DND-41 (cell line): Measurements from ENCODE around the gene EPAS1.

Experiments used
- ATAC-seq: fragments of 200-7000 bp; cut with Tn5 transposase; 3 replicates; pipeline ENCODE4 v1.9.1; 2021; ENCODE audit warnings: low read depth; ENCODE audit not compliant: insufficient read depth
- DNase-seq: peaks from one replicate; pipeline ENCODE4 v3.0.0-alpha.2; 2020
- H2AFZ ChIP-seq: 2 replicates; pipeline ENCODE4 v1.6.0; 2012; ENCODE audit warnings: low read depth, low read length
- H3K27ac ChIP-seq: 2 replicates; pipeline ENCODE4 v1.5.1; 2012; ENCODE audit warnings: low read length, inconsistent platforms
- H3K27me3 ChIP-seq: fragments of 200-600 bp; sonication (generic); 2 replicates; pipeline ENCODE4 v1.6.0; 2012; ENCODE audit warnings: low read length, mild to moderate bottlenecking, inconsistent platforms; ENCODE audit not compliant: insufficient read depth, poor library complexity
- H3K36me3 ChIP-seq: 2 replicates; pipeline ENCODE4 v1.5.1; 2012; ENCODE audit warnings: low read length, inconsistent platforms; ENCODE audit not compliant: insufficient read depth
- H3K4me1 ChIP-seq: 2 replicates; pipeline ENCODE4 v1.5.1; 2012; ENCODE audit warnings: mild to moderate bottlenecking, low read length; ENCODE audit not compliant: insufficient read depth
- H3K4me2 ChIP-seq: 2 replicates; pipeline ENCODE4 v1.6.0; 2012; ENCODE audit warnings: mild to moderate bottlenecking, moderate library complexity, low read length, inconsistent platforms; ENCODE audit not compliant: insufficient read depth
- H3K4me3 ChIP-seq, 2 experiments: fragments of 200-600 bp in 1 of 2; shearing (Covaris generic) in 1 of 2; 2 replicates each; pipeline ENCODE4 v1.5.1; 2012 to 2016; ENCODE audit warnings: inconsistent platforms in 2 of 2, low read length in 2 of 2, mild to moderate bottlenecking in 2 of 2, low read depth in 1 of 2, moderate library complexity in 1 of 2
- H3K79me2 ChIP-seq: 2 replicates; pipeline ENCODE4 v1.6.0; 2012; ENCODE audit warnings: low read length, inconsistent platforms; ENCODE audit not compliant: insufficient read depth
- H3K9ac ChIP-seq: 2 replicates; pipeline ENCODE4 v1.6.0; 2012; ENCODE audit warnings: low read depth, mild to moderate bottlenecking, inconsistent platforms, low read length, moderate library complexity
- H3K9me3 ChIP-seq: 2 replicates; pipeline ENCODE4 v1.5.1; 2012; ENCODE audit warnings: low read length, moderate library complexity, mild to moderate bottlenecking, inconsistent platforms; ENCODE audit not compliant: insufficient read depth, severe bottlenecking
- H4K20me1 ChIP-seq: 2 replicates; pipeline ENCODE4 v1.6.0; 2012; ENCODE audit warnings: low read length; ENCODE audit not compliant: insufficient read depth
- CTCF ChIP-seq: IDR thresholded peaks from 2 replicates; pipeline ENCODE4 v1.5.1; 2012; ENCODE audit warnings: borderline replicate concordance, low read length, moderate library complexity, mild to moderate bottlenecking; ENCODE audit not compliant: poor library complexity, severe bottlenecking; ENCODE audit errors: extremely low read depth
- EZH2 ChIP-seq: IDR thresholded peaks from 3 replicates; pipeline ENCODE4 v1.6.1; 2012; ENCODE audit warnings: borderline replicate concordance, low read depth, mild to moderate bottlenecking, moderate library complexity, low read length, inconsistent platforms; ENCODE audit not compliant: severe bottlenecking

Gene EPAS1

GRCh38 chr2:46306988-46307655, 9.9 kb downstream of the EPAS1 start:
- no peaks in the 10 kb centered on the region for H3K36me3 ChIP-seq
- H3K4me3 ChIP-seq: no peak overlapping the region
- H3K4me1 ChIP-seq: peaks cover 29% of the 10 kb centered on the region
- no peak overlapping the region for H3K4me2 ChIP-seq
- H3K27ac ChIP-seq: no peak overlapping the region
- H3K9me3 ChIP-seq: no peaks in the 10 kb centered on the region
- DNase-seq (no peak), ATAC-seq (no peak)
- no peaks in the 10 kb centered on the region for H3K79me2 ChIP-seq
- no peaks in the 10 kb centered on the region for H3K27me3 ChIP-seq
- TF ChIP-seq CTCF: no peak
- no peak for TF ChIP-seq EZH2
- no peak overlapping the region for H2AFZ ChIP-seq
- no peaks in the 10 kb centered on the region for H4K20me1 ChIP-seq
- H3K9ac ChIP-seq: no peak overlapping the region

- H3K36me3 ChIP-seq: no peaks in the 10 kb centered on the region
- no peak overlapping the region for H3K4me3 ChIP-seq
- TF ChIP-seq CTCF (no peak), EZH2 (no peak)
- peaks cover 29% of the 10 kb centered on the region for H3K4me1 ChIP-seq
- H3K79me2 ChIP-seq: no peaks in the 10 kb centered on the region
- ATAC-seq: no peak
- H3K27me3 ChIP-seq: no peaks in the 10 kb centered on the region
- H2AFZ ChIP-seq: no peak overlapping the region
- H3K27ac ChIP-seq: no peak overlapping the region
- H3K9ac ChIP-seq: no peak overlapping the region
- H4K20me1 ChIP-seq: no peaks in the 10 kb centered on the region
- no peak for DNase-seq
- no peak overlapping the region for H3K4me2 ChIP-seq
- no peaks in the 10 kb centered on the region for H3K9me3 ChIP-seq
These were observed 10.9 kb downstream of the EPAS1 start for GRCh38 chr2:46308081-46308480.

GRCh38 chr2:46308629-46309028, 11.4 kb downstream of the EPAS1 start:
- Histone ChIP-seq H3K4me2 (no peak overlapping the region), H3K9ac (no peak overlapping the region), H3K4me3 (no peak overlapping the region), H3K27me3 (no peaks in the 10 kb centered on the region), H3K36me3 (no peaks in the 10 kb centered on the region), H4K20me1 (no peaks in the 10 kb centered on the region), H3K79me2 (no peaks in the 10 kb centered on the region), H3K4me1 (peaks cover 26% of the 10 kb centered on the region), H2AFZ (no peak overlapping the region), H3K9me3 (no peaks in the 10 kb centered on the region), H3K27ac (no peak overlapping the region)
- no peak for DNase-seq
- no peak for ATAC-seq
- no peak for TF ChIP-seq CTCF
